ENCODE data around the gene RPL10. TPM values are rescaled to one million over a fixed set of nuclear protein-coding genes. Genes with fewer than 3 reads are reported as not detected.

The RPL10 gene
- total and polyA plus RNA-seq, 2 of the 13 experiments (the other 11 are each of a cell fraction or from before 2014, with no cell fraction given), result 2,381 to 4,713 TPM

DNA sequence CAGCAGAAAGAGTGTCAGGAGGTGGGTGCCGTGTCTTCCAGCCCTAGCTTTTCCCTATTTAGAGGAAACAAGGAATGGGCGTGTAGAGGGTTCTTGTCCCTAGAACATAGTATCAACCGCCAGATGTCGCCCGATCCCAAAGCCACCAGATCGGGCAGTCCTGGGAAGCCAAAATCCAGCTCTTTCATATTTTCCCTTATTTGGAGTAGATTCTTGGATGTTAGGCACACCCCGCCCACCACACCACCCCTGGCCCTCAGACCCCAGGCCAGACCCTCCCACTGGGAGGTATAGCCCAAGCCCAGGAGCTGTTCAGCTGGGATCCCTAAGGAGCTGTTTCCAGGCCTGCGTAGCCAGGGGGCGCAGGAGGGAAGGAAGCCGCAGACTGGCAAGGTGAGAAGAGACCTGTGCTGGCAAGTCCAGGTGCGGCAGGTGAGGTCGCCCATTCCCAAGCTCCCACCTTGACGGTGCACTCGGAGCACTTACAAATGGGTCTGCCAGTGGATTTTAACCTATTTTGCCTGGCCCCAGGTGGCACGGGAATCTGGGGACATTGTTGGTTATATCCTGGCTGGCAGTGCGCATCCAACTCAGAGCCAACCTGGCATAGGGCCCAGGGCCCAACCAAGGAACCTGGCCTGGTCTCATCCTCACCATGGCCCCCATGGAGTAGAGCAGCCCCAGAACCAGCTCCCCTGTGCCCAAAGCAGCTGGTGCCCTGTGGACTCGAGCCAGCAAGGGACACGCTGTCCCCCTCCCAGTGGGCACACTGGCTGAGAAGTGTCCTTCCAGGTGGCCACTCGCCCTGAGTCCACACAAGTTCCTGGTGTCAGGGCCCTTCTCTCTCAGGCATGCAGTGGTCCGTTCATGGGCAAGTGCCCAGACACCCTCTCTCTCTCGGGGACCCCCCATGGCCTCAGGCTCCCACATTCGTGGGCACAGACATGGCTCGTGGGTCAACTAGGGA, 24.6 kb upstream of the RPL10 start (continued):
- TF ChIP-seq, protein P1, sequence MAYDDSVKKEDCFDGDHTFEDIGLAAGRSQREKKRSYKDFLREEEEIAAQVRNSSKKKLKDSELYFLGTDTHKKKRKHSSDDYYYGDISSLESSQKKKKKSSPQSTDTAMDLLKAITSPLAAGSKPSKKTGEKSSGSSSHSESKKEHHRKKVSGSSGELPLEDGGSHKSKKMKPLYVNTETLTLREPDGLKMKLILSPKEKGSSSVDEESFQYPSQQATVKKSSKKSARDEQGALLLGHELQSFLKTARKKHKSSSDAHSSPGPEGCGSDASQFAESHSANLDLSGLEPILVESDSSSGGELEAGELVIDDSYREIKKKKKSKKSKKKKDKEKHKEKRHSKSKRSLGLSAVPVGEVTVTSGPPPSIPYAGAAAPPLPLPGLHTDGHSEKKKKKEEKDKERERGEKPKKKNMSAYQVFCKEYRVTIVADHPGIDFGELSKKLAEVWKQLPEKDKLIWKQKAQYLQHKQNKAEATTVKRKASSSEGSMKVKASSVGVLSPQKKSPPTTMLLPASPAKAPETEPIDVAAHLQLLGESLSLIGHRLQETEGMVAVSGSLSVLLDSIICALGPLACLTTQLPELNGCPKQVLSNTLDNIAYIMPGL (CRISPR knock-in tag; IDR thresholded peaks at IDR 0.05; ENCODE audit: borderline replicate concordance in 1 of 2, low read depth in 1 of 2), result peak; percentile 44 to 65; a peak in 3 of 4 replicates
- peak; percentile 67; the same call in 1 of the 2 replicates for TF ChIP-seq SRF (IDR thresholded peaks at IDR 0.05; ENCODE audit: low read depth, low read length)
- TF ChIP-seq, protein P2, sequence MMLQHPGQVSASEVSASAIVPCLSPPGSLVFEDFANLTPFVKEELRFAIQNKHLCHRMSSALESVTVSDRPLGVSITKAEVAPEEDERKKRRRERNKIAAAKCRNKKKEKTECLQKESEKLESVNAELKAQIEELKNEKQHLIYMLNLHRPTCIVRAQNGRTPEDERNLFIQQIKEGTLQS (CRISPR knock-in tag; IDR thresholded peaks at IDR 0.05), result no peak
- TF ChIP-seq ZNF766 (CRISPR knock-in tag; IDR thresholded peaks at IDR 0.05; ENCODE audit: borderline replicate concordance), result no peak

DNA sequence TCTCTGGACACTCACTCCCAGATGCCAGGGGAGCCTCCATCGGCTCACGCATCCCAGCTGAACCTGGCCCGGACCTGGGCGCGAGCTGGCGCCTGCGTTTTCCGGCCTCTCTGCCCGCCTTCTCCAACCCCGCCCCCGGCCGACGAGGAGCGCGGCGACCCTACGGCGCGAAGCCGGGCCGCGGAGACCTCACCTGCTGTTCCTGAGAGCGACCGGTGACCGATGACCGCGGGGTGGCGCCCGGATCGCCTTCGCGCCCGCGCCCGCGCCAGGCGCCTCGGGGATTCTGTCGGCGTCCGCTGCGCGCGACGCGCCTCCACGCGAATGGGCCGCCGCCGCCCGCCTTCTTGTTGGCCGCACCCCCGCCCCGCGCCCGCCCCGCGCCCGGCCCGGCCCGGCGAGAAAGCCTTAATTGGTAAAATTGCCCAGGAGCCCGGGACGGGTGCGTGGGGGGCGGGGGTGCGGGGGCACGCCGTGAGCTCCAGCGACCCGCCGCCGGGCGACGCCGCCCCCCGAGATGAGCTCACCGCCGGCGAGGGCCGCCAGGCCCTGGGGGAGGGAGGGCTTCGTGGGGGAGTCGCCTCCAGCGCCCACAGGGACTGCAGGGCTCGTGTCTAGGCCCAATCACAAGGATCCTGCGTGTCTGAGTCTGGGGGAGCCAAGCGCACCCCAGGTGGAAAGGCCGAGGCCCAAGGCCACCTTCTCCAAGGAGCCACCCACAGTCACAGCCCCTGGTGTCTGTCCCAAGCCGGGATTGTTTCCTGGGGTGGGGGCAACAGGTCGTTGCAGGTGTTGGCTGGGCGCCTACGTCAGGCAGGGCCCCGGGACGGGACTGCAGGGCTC, 23.6 kb upstream of the RPL10 start, which contains the start of gene FLNA:
Gene FLNA, minus strand, starts transcription at position 322 of the 843 bp plus-strand sequence. CDS start 3,389 bp downstream, outside the sequence.
- Histone ChIP-seq H3K9ac (ENCODE audit: insufficient read depth, low read depth, low read length) (peak within 1 kb of the TSS; percentile 54; the same call in 1 of the 2 replicates), H3K27me3 (ENCODE audit: control insufficient read depth in 1 of 2, insufficient read depth in 2 of 2, low read length in 2 of 2) (no peaks in the 10 kb centered on the region), H3K36me3 (replicated peaks in 1 of 2; ENCODE audit: control insufficient read depth in 1 of 2, insufficient read depth in 2 of 2, low read length in 2 of 2) (no peaks in the 10 kb centered on the region), H3K9me3 (ENCODE audit: low read length) (no peaks in the 10 kb centered on the region), H3K4me1 (ENCODE audit: insufficient read depth, low read length) (peaks cover 43% of the 10 kb centered on the region), H3K79me2 (ENCODE audit: insufficient read depth, low read length) (peaks cover 11% of the 10 kb centered on the region), H3K4me2 (ENCODE audit: low read depth, low read length) (peak within 1 kb of the TSS; percentile 82), H4K20me1 (ENCODE audit: insufficient read depth, low read length) (no peaks in the 10 kb centered on the region), H3K27ac (ENCODE audit: extremely low read length, insufficient read depth, low read length) (no peak within 1 kb of the TSS), H2AFZ (ENCODE audit: low read length) (no peak within 1 kb of the TSS), H3K4me3 (replicated peaks in 1 of 3; ENCODE audit: insufficient read depth in 1 of 3, low read depth in 2 of 3, low read length in 3 of 3) (peak within 1 kb of the TSS; percentile 34 to 68 (median 54))
- no peak for FAIRE-seq
- POLR2A ChIA-PET, result interaction anchor here (0.8 to 2.7 kb wide), 4 partner anchors 9 to 167 kb away, joined by 3 to 16 read pairs (median 10); partner anchors contain the start of genes ATP6AP1 and RPL10
- no peak for DNase-seq (ENCODE audit: low spot score)
- intact Hi-C loops (cut with micrococcal nuclease; ENCODE audit: unreplicated experiment) (loop anchor here (1.0 kb wide), 1 partner anchor 16 kb away; no protein-coding TSS in a partner anchor), in situ Hi-C loops (cut with HindIII; ENCODE audit: extremely low pct_ligation_motif_present, low pct_unique_long_range_greater_than_20kb) (no loop called here)
- BruUV-seq (replicated peaks), result no TSS peak
- peak; percentile 5; the same call in 2 of the 3 replicates for ATAC-seq
- CTCF ChIA-PET (ENCODE audit: low intra/inter-chr PET ratio, low total read pairs), result interaction anchor here (3.0 kb wide), 1 partner anchor 161 kb away, joined by 55 read pairs; no protein-coding TSS in a partner anchor
- 0% methylated on average over 4 of the region's 95 CpGs for WGBS (ENCODE audit: low lambda C conversion rate)
- TF ChIP-seq CC2D1A (CRISPR knock-in tag; IDR thresholded peaks at IDR 0.05) (no peak), RFXAP (CRISPR knock-in tag; IDR thresholded peaks at IDR 0.05; ENCODE audit: borderline replicate concordance) (no peak), ZEB1 (IDR thresholded peaks at IDR 0.05; ENCODE audit: insufficient replicate concordance, low read depth) (no peak)
- TF ChIP-seq, protein P3, sequence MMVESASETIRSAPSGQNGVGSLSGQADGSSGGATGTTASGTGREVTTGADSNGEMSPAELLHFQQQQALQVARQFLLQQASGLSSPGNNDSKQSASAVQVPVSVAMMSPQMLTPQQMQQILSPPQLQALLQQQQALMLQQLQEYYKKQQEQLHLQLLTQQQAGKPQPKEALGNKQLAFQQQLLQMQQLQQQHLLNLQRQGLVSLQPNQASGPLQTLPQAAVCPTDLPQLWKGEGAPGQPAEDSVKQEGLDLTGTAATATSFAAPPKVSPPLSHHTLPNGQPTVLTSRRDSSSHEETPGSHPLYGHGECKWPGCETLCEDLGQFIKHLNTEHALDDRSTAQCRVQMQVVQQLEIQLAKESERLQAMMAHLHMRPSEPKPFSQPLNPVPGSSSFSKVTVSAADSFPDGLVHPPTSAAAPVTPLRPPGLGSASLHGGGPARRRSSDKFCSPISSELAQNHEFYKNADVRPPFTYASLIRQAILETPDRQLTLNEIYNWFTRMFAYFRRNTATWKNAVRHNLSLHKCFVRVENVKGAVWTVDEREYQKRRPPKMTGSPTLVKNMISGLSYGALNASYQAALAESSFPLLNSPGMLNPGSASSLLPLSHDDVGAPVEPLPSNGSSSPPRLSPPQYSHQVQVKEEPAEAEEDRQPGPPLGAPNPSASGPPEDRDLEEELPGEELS (CRISPR knock-in tag; IDR thresholded peaks at IDR 0.05), result no peak
- TF ChIP-seq, protein P4, sequence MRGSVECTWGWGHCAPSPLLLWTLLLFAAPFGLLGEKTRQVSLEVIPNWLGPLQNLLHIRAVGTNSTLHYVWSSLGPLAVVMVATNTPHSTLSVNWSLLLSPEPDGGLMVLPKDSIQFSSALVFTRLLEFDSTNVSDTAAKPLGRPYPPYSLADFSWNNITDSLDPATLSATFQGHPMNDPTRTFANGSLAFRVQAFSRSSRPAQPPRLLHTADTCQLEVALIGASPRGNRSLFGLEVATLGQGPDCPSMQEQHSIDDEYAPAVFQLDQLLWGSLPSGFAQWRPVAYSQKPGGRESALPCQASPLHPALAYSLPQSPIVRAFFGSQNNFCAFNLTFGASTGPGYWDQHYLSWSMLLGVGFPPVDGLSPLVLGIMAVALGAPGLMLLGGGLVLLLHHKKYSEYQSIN (CRISPR knock-in tag; IDR thresholded peaks at IDR 0.05; ENCODE audit: borderline replicate concordance), result no peak
- TF ChIP-seq, protein P5, sequence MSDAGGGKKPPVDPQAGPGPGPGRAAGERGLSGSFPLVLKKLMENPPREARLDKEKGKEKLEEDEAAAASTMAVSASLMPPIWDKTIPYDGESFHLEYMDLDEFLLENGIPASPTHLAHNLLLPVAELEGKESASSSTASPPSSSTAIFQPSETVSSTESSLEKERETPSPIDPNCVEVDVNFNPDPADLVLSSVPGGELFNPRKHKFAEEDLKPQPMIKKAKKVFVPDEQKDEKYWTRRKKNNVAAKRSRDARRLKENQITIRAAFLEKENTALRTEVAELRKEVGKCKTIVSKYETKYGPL (CRISPR knock-in tag; IDR thresholded peaks at IDR 0.05), result no peak

Measured in HepG2 (cell line).